ENCODE measurements around the gene MTHFSD.

GRCh38 chr16:86567701-86568581 lies 12.9 kb upstream of the MTHFSD start:
- no peak for TF ChIP-seq CTCF (IDR thresholded peaks at IDR 0.05; ENCODE audit: poor library complexity, severe bottlenecking)
- no peak for TF ChIP-seq POLR2AphosphoS5 (IDR thresholded peaks at IDR 0.05)
